ENCODE data around the gene CEP97. TPM values are rescaled to one million over a fixed set of nuclear protein-coding genes. Genes with fewer than 3 reads are reported as not detected.
A peak's percentile ranks its signal among the peaks of the same experiment; 100 is the strongest.

The CEP97 gene
- total RNA-seq, 2 experiments from 2014 or later, result 15.9 to 18.7 TPM

GRCh38 chr3:101791778-101792177 is 67.4 kb downstream of the CEP97 start:
- TF ChIP-seq, protein P1, sequence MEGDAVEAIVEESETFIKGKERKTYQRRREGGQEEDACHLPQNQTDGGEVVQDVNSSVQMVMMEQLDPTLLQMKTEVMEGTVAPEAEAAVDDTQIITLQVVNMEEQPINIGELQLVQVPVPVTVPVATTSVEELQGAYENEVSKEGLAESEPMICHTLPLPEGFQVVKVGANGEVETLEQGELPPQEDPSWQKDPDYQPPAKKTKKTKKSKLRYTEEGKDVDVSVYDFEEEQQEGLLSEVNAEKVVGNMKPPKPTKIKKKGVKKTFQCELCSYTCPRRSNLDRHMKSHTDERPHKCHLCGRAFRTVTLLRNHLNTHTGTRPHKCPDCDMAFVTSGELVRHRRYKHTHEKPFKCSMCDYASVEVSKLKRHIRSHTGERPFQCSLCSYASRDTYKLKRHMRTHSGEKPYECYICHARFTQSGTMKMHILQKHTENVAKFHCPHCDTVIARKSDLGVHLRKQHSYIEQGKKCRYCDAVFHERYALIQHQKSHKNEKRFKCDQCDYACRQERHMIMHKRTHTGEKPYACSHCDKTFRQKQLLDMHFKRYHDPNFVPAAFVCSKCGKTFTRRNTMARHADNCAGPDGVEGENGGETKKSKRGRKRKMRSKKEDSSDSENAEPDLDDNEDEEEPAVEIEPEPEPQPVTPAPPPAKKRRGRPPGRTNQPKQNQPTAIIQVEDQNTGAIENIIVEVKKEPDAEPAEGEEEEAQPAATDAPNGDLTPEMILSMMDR (IDR thresholded peaks at IDR 0.05), result no peak
- ChIA-PET CTCF (interaction anchor here (5.4 kb wide), 1 partner anchor 12 kb away, joined by 29 read pairs; no protein-coding TSS in a partner anchor), POLR2A (interaction anchor here (0.6 kb wide), 1 partner anchor 29 kb away, joined by 3 read pairs; no protein-coding TSS in a partner anchor)
- no peaks in the 10 kb centered on the region for H3K27me3 Mint-ChIP-seq
- ATAC-seq, result no peak
- no peak overlapping the region for H3K4me3 Mint-ChIP-seq
- H3K9me3 Mint-ChIP-seq, result peaks cover 12% of the 10 kb centered on the region
- DNase-seq, result no peak
- peaks cover 81% of the 10 kb centered on the region for H3K36me3 Mint-ChIP-seq (ENCODE audit: low read depth)
- no peak overlapping the region for H3K27ac Mint-ChIP-seq
- H3K4me1 Mint-ChIP-seq (ENCODE audit: low read depth), result peaks cover 48% of the 10 kb centered on the region
- intact Hi-C loops (cut with micrococcal nuclease), result no loop called here

- H3K27me3 Mint-ChIP-seq, result no peaks in the 10 kb centered on the region
- ChIA-PET POLR2A (interaction anchor here (0.8 to 1.6 kb wide), 2 partner anchors 16 to 54 kb away, joined by 3 to 5 read pairs; partner anchors contain the start of gene NXPE3), CTCF (interaction anchor here (1.0 to 1.4 kb wide), 4 partner anchors 14 to 433 kb away, joined by 3 to 5 read pairs (median 4); partner anchors contain the start of gene NXPE3)
- peak overlapping the region; percentile 11 for H3K27ac Mint-ChIP-seq
- TF ChIP-seq, protein P1 (IDR thresholded peaks at IDR 0.05), result no peak
- DNase-seq (no peak), ATAC-seq (no peak)
- H3K4me3 Mint-ChIP-seq, result no peak overlapping the region
- intact Hi-C loops (cut with micrococcal nuclease), result no loop called here
- H3K9me3 Mint-ChIP-seq, result peaks cover 12% of the 10 kb centered on the region
- H3K36me3 Mint-ChIP-seq (ENCODE audit: low read depth), result peaks cover 65% of the 10 kb centered on the region
- H3K4me1 Mint-ChIP-seq (ENCODE audit: low read depth), result peaks cover 54% of the 10 kb centered on the region
These were observed 71.8 kb downstream of the CEP97 start for GRCh38 chr3:101796077-101796680.

DNA sequence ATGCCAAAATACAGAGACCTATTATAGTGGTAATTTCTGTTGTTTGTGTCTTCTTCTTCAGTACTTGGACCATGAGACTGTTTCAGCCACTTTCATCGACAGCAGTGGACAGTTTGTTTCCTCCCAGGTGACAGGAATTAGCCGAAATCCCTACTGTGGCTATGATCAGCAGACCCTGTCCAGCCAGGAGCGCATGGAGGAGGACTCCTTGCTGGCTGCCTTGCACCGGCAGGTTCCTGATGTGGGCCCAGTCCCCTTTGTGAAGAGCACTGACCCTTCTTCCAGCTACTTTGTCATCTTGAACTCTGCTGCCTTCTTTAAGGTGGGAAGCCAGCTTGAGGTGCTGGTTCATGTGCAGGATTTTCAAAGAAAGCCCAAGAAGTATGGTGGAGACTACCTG is 76.8 kb downstream of the CEP97 start:
- peaks cover 37% of the 10 kb centered on the region for H3K4me1 Mint-ChIP-seq (ENCODE audit: low read depth)
- peaks cover 1% of the 10 kb centered on the region for H3K9me3 Mint-ChIP-seq
- intact Hi-C loops (cut with micrococcal nuclease), result no loop called here
- DNase-seq, result no peak
- TF ChIP-seq, protein P1 (IDR thresholded peaks at IDR 0.05), result no peak
- H3K27me3 Mint-ChIP-seq, result no peaks in the 10 kb centered on the region
- peak overlapping the region; percentile 67 for H3K27ac Mint-ChIP-seq
- POLR2A ChIA-PET, result interaction anchor here (0.7 kb wide), 1 partner anchor 16 kb away, joined by 3 read pairs; no protein-coding TSS in a partner anchor
- no peak for ATAC-seq
- CTCF ChIA-PET, result interaction anchor here (0.6 to 15.5 kb wide), 6 partner anchors 12 to 735 kb away, joined by 3 to 302 read pairs (median 12); partner anchors contain the start of gene NXPE3
- peaks cover 44% of the 10 kb centered on the region for H3K36me3 Mint-ChIP-seq (ENCODE audit: low read depth)
- no peak overlapping the region for H3K4me3 Mint-ChIP-seq

DNA sequence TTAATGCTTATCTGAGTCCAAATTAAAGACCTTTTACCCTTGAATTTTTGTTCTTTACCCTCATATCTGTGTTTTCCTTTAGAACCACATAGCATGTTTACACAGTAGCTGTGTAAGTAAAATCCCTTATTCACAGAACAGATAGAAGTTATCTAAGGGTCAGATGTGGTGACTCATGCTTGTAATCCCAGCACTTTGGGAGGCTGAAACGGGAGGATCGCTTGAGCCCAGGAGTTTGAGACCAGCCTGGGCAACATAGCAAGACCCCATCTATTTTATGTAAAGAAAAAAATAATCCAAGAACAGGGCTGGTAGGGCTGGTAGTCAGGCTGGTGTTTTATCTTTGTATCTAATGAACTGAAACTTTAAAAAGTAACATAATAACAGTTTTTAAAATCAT is 77.8 kb downstream of the CEP97 start:
- Mint-ChIP-seq H3K4me3 (no peak overlapping the region), H3K4me1 (ENCODE audit: low read depth) (peaks cover 31% of the 10 kb centered on the region), H3K9me3 (no peaks in the 10 kb centered on the region), H3K27me3 (no peaks in the 10 kb centered on the region), H3K27ac (no peak overlapping the region), H3K36me3 (ENCODE audit: low read depth) (peaks cover 41% of the 10 kb centered on the region)
- no peak for ATAC-seq
- intact Hi-C loops (cut with micrococcal nuclease), result no loop called here
- ChIA-PET CTCF (interaction anchor here (0.9 to 15.5 kb wide), 32 partner anchors 9 to 742 kb away, joined by 3 to 302 read pairs (median 5); partner anchors contain the start of genes NXPE3 and RPL24), POLR2A (interaction anchor here (0.6 to 1.8 kb wide), 3 partner anchors 16 to 106 kb away, joined by 3 to 5 read pairs (median 3); no protein-coding TSS in a partner anchor)
- DNase-seq, result no peak
- TF ChIP-seq, protein P1 (IDR thresholded peaks at IDR 0.05), result no peak

Data from activated CD8-positive, alpha-beta T cell treated with anti-CD3 and anti-CD28 coated beads for 36 hours (primary cell).